Transverse colon (tissue), 4 donors: ENCODE measurements around the gene PAPPA.

Experiments
- EP300 ChIP-seq: sonication (generic); formaldehyde crosslinking; IDR thresholded peaks from one replicate; pipeline ENCODE4 v1.6.1; 2017; ENCODE audit warnings: antibody characterized with exemption, low read depth
- POLR2A ChIP-seq: fragments of 450-650 bp; IDR thresholded peaks from one replicate; pipeline ENCODE4 v1.6.1; 2016; ENCODE audit warnings: antibody characterized with exemption, mild to moderate bottlenecking, moderate library complexity
- POLR2AphosphoS5 ChIP-seq, 3 donors: sonication (generic); formaldehyde crosslinking; IDR thresholded peaks; one replicate each; pipeline ENCODE4 v1.6.1; 2016; ENCODE audit warnings: antibody characterized with exemption in 3 of 3
- TF ChIP-seq, protein P1 (sequence below), 5 experiments: fragments of 200-600 bp in 3 of 5; fragments of 450-650 bp in 2 of 5; sonication (generic) in 3 of 5; IDR thresholded peaks; 1 replicate in 2 of 5; 2 replicates in 3 of 5; pipeline ENCODE4 v1.5.1; 2016 to 2017; ENCODE audit warnings: antibody characterized with exemption in 5 of 5, inconsistent platforms in 3 of 5, mild to moderate bottlenecking in 2 of 5, moderate library complexity in 1 of 5

DNA sequence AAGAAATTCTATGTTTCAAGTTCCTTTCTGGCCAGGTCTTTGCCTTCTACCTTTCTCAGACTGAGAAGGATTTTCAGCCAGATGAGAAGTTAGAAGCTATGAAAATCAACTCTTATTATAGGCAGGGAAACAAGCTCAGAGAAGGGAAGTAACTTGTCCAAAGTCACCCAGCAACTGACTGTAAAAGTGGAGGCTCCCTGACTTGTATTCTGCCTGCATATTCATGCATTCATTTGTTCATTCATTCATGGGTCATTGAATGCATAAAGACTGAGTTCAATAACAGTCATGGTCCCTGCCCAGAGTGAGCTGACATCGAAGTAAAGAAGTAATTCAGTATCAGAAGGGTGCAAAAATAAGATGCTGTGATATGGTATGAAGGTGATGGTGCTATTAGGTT lies 239.6 kb downstream of the PAPPA start:
- TF ChIP-seq POLR2A, result no peak
- TF ChIP-seq, protein P1, sequence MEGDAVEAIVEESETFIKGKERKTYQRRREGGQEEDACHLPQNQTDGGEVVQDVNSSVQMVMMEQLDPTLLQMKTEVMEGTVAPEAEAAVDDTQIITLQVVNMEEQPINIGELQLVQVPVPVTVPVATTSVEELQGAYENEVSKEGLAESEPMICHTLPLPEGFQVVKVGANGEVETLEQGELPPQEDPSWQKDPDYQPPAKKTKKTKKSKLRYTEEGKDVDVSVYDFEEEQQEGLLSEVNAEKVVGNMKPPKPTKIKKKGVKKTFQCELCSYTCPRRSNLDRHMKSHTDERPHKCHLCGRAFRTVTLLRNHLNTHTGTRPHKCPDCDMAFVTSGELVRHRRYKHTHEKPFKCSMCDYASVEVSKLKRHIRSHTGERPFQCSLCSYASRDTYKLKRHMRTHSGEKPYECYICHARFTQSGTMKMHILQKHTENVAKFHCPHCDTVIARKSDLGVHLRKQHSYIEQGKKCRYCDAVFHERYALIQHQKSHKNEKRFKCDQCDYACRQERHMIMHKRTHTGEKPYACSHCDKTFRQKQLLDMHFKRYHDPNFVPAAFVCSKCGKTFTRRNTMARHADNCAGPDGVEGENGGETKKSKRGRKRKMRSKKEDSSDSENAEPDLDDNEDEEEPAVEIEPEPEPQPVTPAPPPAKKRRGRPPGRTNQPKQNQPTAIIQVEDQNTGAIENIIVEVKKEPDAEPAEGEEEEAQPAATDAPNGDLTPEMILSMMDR (IDR thresholded peaks at IDR 0.05), result no peak
- no peak for TF ChIP-seq POLR2AphosphoS5 (IDR thresholded peaks at IDR 0.05)
- TF ChIP-seq EP300, result no peak
